ENCODE measurements around the gene SLC1A7. TPM values are rescaled to one million over a fixed set of nuclear protein-coding genes. Genes with fewer than 3 reads are reported as not detected.

SLC1A7 gene
- total and polyA plus RNA-seq, 2 experiments from 2014 or later: not detected

DNA sequence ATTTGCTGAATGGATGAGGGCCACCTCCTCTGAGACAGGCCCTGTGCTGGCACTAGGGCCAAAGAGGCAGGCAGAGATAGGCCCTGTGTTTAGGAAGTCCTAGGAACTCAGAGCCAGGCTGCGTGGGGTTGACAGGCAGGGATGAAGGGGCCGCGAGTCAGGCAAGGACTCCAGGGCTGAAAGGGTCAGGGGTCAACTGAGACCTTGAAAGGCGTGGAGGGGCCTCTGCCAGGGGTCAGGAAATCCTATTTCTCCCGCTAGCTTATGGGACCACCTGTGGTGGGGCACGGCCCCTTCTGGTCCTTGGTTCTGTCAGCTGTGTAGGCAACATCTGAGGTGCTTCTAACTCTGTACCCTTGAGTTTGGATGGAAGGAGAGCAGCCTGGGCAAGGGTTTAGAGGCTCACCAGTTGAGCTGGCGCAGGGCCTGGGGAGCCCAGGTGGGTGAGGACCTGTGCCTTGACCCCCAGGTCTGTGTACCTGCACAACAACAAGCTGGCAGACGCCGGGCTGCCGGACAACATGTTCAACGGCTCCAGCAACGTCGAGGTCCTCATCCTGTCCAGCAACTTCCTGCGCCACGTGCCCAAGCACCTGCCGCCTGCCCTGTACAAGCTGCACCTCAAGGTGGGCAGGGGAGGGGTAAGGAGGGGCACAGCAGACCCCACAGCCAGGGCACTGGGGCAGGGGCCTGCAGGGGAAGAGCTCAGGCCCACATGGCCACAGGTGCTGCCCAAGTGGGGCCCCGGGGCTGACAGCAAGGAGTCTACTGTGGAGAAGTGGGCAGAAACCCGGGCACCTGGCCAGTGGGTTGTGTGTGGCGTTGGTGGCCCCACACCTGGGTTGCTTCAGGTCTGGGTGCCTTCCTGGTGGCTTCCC, 65.5 kb downstream of the SLC1A7 start (continued):
- TF ChIP-seq, protein P1, sequence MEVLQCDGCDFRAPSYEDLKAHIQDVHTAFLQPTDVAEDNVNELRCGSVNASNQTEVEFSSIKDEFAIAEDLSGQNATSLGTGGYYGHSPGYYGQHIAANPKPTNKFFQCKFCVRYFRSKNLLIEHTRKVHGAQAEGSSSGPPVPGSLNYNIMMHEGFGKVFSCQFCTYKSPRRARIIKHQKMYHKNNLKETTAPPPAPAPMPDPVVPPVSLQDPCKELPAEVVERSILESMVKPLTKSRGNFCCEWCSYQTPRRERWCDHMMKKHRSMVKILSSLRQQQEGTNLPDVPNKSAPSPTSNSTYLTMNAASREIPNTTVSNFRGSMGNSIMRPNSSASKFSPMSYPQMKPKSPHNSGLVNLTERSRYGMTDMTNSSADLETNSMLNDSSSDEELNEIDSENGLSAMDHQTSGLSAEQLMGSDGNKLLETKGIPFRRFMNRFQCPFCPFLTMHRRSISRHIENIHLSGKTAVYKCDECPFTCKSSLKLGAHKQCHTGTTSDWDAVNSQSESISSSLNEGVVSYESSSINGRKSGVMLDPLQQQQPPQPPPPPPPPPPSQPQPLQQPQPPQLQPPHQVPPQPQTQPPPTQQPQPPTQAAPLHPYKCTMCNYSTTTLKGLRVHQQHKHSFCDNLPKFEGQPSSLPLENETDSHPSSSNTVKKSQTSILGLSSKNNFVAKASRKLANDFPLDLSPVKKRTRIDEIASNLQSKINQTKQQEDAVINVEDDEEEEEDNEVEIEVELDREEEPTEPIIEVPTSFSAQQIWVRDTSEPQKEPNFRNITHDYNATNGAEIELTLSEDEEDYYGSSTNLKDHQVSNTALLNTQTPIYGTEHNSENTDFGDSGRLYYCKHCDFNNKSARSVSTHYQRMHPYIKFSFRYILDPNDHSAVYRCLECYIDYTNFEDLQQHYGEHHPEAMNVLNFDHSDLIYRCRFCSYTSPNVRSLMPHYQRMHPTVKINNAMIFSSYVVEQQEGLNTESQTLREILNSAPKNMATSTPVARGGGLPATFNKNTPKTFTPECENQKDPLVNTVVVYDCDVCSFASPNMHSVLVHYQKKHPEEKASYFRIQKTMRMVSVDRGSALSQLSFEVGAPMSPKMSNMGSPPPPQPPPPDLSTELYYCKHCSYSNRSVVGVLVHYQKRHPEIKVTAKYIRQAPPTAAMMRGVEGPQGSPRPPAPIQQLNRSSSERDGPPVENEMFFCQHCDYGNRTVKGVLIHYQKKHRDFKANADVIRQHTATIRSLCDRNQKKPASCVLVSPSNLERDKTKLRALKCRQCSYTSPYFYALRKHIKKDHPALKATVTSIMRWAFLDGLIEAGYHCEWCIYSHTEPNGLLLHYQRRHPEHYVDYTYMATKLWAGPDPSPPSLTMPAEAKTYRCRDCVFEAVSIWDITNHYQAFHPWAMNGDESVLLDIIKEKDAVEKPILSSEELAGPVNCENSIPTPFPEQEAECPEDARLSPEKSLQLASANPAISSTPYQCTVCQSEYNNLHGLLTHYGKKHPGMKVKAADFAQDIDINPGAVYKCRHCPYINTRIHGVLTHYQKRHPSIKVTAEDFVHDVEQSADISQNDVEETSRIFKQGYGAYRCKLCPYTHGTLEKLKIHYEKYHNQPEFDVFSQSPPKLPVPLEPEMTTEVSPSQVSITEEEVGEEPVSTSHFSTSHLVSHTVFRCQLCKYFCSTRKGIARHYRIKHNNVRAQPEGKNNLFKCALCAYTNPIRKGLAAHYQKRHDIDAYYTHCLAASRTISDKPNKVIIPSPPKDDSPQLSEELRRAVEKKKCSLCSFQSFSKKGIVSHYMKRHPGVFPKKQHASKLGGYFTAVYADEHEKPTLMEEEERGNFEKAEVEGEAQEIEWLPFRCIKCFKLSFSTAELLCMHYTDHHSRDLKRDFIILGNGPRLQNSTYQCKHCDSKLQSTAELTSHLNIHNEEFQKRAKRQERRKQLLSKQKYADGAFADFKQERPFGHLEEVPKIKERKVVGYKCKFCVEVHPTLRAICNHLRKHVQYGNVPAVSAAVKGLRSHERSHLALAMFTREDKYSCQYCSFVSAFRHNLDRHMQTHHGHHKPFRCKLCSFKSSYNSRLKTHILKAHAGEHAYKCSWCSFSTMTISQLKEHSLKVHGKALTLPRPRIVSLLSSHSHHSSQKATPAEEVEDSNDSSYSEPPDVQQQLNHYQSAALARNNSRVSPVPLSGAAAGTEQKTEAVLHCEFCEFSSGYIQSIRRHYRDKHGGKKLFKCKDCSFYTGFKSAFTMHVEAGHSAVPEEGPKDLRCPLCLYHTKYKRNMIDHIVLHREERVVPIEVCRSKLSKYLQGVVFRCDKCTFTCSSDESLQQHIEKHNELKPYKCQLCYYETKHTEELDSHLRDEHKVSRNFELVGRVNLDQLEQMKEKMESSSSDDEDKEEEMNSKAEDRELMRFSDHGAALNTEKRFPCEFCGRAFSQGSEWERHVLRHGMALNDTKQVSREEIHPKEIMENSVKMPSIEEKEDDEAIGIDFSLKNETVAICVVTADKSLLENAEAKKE (CRISPR knock-in tag; IDR thresholded peaks at IDR 0.05): no peak

DNA sequence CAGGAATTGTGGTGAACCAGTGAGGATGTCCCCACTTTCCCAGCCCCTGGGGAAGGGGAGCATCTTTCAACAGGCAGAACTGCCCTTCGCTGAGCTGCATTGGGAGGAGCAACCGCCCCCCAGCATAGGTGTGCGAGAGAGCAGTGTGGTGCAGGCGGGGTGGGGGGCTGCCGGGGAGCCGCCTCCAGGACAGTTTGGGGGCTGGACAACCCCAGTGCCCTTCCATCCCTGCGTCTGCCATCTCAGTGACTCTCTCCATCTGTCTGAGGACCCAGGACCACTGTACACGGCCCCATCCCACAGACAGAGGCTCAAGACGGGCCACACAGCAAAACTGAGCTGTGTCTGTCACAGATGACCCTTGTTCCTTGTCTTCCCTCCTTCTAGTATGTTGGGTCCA, 66.3 kb downstream of the SLC1A7 start:
- H2AFZ ChIP-seq: no peak overlapping the region
- H3K4me1 ChIP-seq (ENCODE audit: insufficient read depth): no peaks in the 10 kb centered on the region
- H3K36me3 ChIP-seq (ENCODE audit: insufficient read depth): no peaks in the 10 kb centered on the region
- peaks cover 1% of the 10 kb centered on the region; the same call in 2 of the 3 replicates for H3K4me1 Mint-ChIP-seq
- no peak overlapping the region for H3K27ac ChIP-seq (ENCODE audit: low read depth)
- H3K9me2 ChIP-seq (ENCODE audit: insufficient read depth): no peaks in the 10 kb centered on the region
- TF ChIP-seq, protein P2, sequence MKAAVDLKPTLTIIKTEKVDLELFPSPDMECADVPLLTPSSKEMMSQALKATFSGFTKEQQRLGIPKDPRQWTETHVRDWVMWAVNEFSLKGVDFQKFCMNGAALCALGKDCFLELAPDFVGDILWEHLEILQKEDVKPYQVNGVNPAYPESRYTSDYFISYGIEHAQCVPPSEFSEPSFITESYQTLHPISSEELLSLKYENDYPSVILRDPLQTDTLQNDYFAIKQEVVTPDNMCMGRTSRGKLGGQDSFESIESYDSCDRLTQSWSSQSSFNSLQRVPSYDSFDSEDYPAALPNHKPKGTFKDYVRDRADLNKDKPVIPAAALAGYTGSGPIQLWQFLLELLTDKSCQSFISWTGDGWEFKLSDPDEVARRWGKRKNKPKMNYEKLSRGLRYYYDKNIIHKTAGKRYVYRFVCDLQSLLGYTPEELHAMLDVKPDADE (IDR thresholded peaks at IDR 0.05): no peak
- H3F3A ChIP-seq (replicated peaks; ENCODE audit: low read depth): no peaks in the 10 kb centered on the region
- ATAC-seq: no peak
- no peak overlapping the region for H3K4me3 ChIP-seq
- no peak for DNase-seq (ENCODE audit: low spot score)
- no peaks in the 10 kb centered on the region for H3K27me3 ChIP-seq (ENCODE audit: insufficient read depth)
- H3K27me3 Mint-ChIP-seq (ENCODE audit: insufficient read depth, low read depth, poor library complexity): peaks cover 5% of the 10 kb centered on the region
- H3K4me2 ChIP-seq: no peak overlapping the region
- no peak overlapping the region for H3K4me3 Mint-ChIP-seq
- H3K79me2 ChIP-seq (replicated peaks; ENCODE audit: insufficient read depth): no peaks in the 10 kb centered on the region
- H3K36me3 Mint-ChIP-seq (ENCODE audit: low read depth): no peaks in the 10 kb centered on the region
- no peaks in the 10 kb centered on the region; the same call in 2 of the 3 replicates for H3K9me3 Mint-ChIP-seq
- no peaks in the 10 kb centered on the region for H4K20me1 ChIP-seq (replicated peaks; ENCODE audit: insufficient read depth)
- H3K27ac Mint-ChIP-seq: no peak overlapping the region
